Measurements from ENCODE around the gene BCDIN3D.

DNA sequence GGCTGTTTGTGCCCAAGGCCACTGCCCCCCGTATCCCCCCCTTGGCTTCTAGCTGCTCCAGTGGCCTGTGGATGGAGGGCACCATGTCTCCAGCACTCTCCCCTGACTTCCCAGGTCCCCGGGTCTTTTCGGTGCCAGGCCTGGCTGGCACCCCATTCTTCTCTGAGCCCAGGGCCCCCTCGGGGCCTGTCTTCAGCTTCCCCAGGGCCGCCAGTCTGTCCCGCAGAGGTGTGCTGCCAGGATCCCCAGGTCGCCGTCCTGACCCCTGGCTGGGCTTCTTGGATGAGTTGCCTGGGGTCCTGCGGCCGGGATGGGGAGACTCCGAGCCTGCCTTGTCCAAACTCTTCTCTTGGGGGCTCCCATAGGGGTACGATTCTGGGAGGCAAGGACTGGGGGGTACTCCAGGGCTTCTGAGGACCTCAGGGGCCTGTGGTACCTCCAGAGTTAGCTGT lies 47.2 kb downstream of the BCDIN3D start:
- TF ChIP-seq, protein P1, sequence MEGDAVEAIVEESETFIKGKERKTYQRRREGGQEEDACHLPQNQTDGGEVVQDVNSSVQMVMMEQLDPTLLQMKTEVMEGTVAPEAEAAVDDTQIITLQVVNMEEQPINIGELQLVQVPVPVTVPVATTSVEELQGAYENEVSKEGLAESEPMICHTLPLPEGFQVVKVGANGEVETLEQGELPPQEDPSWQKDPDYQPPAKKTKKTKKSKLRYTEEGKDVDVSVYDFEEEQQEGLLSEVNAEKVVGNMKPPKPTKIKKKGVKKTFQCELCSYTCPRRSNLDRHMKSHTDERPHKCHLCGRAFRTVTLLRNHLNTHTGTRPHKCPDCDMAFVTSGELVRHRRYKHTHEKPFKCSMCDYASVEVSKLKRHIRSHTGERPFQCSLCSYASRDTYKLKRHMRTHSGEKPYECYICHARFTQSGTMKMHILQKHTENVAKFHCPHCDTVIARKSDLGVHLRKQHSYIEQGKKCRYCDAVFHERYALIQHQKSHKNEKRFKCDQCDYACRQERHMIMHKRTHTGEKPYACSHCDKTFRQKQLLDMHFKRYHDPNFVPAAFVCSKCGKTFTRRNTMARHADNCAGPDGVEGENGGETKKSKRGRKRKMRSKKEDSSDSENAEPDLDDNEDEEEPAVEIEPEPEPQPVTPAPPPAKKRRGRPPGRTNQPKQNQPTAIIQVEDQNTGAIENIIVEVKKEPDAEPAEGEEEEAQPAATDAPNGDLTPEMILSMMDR (IDR thresholded peaks at IDR 0.05), result no peak
- TF ChIP-seq POLR2A (IDR thresholded peaks at IDR 0.05), result no peak
- TF ChIP-seq POLR2AphosphoS5 (IDR thresholded peaks at IDR 0.05), result no peak
- TF ChIP-seq EP300 (IDR thresholded peaks at IDR 0.05), result no peak

Data from sigmoid colon (tissue), 4 donors.